GM23338 (cell line): ENCODE data around the gene CCDC82. TPM values are rescaled to one million over a fixed set of nuclear protein-coding genes. Genes with fewer than 3 reads are reported as not detected.

Source experiments
- ATAC-seq: fragments of 200-7000 bp; cut with Tn5 transposase; 3 replicates; pipeline ENCODE4 v1.9.1; 2020
- DNase-seq: peaks from one replicate; pipeline ENCODE4 v3.0.0-alpha.2; 2015; ENCODE audit warnings: low spot score
- H2AFZ ChIP-seq: fragments of 200-600 bp; sonication (generic); 2 replicates; pipeline ENCODE4 v1.8.0; 2016; ENCODE audit warnings: antibody characterized with exemption, mild to moderate bottlenecking, moderate library complexity
- H3F3A ChIP-seq: fragments of 200-600 bp; sonication (generic); replicated peaks from 2 replicates; pipeline ENCODE4 v1.8.0; 2017; ENCODE audit warnings: antibody characterized with exemption, mixed run types, low read depth
- H3K27ac ChIP-seq: fragments of 200-600 bp; sonication (generic); 2 replicates; pipeline ENCODE4 v1.6.1; 2016; ENCODE audit warnings: low read depth
- H3K27me3 ChIP-seq: fragments of 200-600 bp; sonication (generic); 2 replicates; pipeline ENCODE4 v1.8.0; 2016; ENCODE audit warnings: mild to moderate bottlenecking, mixed run types, moderate library complexity; ENCODE audit not compliant: insufficient read depth
- H3K36me3 ChIP-seq: fragments of 200-600 bp; sonication (generic); 2 replicates; pipeline ENCODE4 v1.8.0; 2016; ENCODE audit warnings: mild to moderate bottlenecking; ENCODE audit not compliant: insufficient read depth
- H3K4me1 ChIP-seq: fragments of 200-600 bp; sonication (generic); 2 replicates; pipeline ENCODE4 v1.8.0; 2016; ENCODE audit warnings: mild to moderate bottlenecking, moderate library complexity; ENCODE audit not compliant: insufficient read depth
- H3K4me2 ChIP-seq: fragments of 200-600 bp; sonication (generic); 2 replicates; pipeline ENCODE4 v1.7.1; 2017; ENCODE audit warnings: mixed run types
- H3K4me3 ChIP-seq: fragments of 200-600 bp; sonication (generic); 2 replicates; pipeline ENCODE4 v1.6.1; 2016; ENCODE audit warnings: mixed run types
- H3K79me2 ChIP-seq: fragments of 200-600 bp; sonication (generic); replicated peaks from 2 replicates; pipeline ENCODE4 v1.8.0; 2017; ENCODE audit warnings: mild to moderate bottlenecking; ENCODE audit not compliant: insufficient read depth
- H3K9me2 ChIP-seq: fragments of 200-600 bp; sonication (generic); 2 replicates; pipeline ENCODE4 v1.8.0; 2017; ENCODE audit not compliant: insufficient read depth
- H4K20me1 ChIP-seq: fragments of 200-600 bp; sonication (generic); replicated peaks from 2 replicates; pipeline ENCODE4 v1.8.0; 2017; ENCODE audit warnings: mild to moderate bottlenecking; ENCODE audit not compliant: insufficient read depth
- H3K27ac Mint-ChIP-seq: 2 replicates; pipeline ENCODE4 v1.8.0; 2020; ENCODE audit warnings: inconsistent platforms, mild to moderate bottlenecking, moderate library complexity, mixed read lengths
- H3K27me3 Mint-ChIP-seq: 3 replicates; pipeline ENCODE4 v1.8.0; 2022; ENCODE audit warnings: low read depth, mild to moderate bottlenecking, moderate library complexity, mixed read lengths, inconsistent platforms; ENCODE audit not compliant: insufficient read depth, poor library complexity
- H3K36me3 Mint-ChIP-seq: 3 replicates; pipeline ENCODE4 v1.8.0; 2021; ENCODE audit warnings: low read depth, mild to moderate bottlenecking, inconsistent platforms, moderate library complexity, mixed read lengths
- H3K4me1 Mint-ChIP-seq: 3 replicates; pipeline ENCODE4 v1.8.0; 2020; ENCODE audit warnings: mild to moderate bottlenecking, inconsistent platforms, mixed read lengths
- H3K4me3 Mint-ChIP-seq: 3 replicates; pipeline ENCODE4 v1.8.0; 2021; ENCODE audit warnings: moderate library complexity, mild to moderate bottlenecking, inconsistent platforms, mixed read lengths
- H3K9me3 Mint-ChIP-seq: 3 replicates; pipeline ENCODE4 v1.8.0; 2020; ENCODE audit warnings: moderate library complexity, mild to moderate bottlenecking, inconsistent platforms, mixed read lengths
- EZH2 ChIP-seq: fragments of 200-600 bp; sonication (generic); IDR thresholded peaks from one replicate; pipeline ENCODE4 v1.8.0; 2017; ENCODE audit warnings: antibody characterized with exemption, mild to moderate bottlenecking, low read depth; ENCODE audit not compliant: unreplicated experiment
- EZH2phosphoT487 ChIP-seq: fragments of 200-600 bp; sonication (generic); IDR thresholded peaks from one replicate; pipeline ENCODE4 v1.8.1; 2018; ENCODE audit warnings: antibody characterized with exemption; ENCODE audit not compliant: unreplicated experiment
- POLR2AphosphoS5 ChIP-seq: IDR thresholded peaks from 2 replicates; pipeline ENCODE4 v1.6.1; 2016; ENCODE audit warnings: antibody characterized with exemption, low read depth
- REST ChIP-seq: IDR thresholded peaks from one replicate; pipeline ENCODE4 v1.6.1; 2018; ENCODE audit warnings: antibody characterized with exemption; ENCODE audit not compliant: unreplicated experiment
- ZNF114 ChIP-seq: fragments of 250-450 bp; sonication (Bioruptor Pico); IDR thresholded peaks from 2 replicates; pipeline ENCODE4 v1.5.0; 2020; ENCODE audit warnings: mild to moderate bottlenecking, moderate library complexity
- ZNF462 ChIP-seq: fragments of 250-450 bp; sonication (Bioruptor Pico); IDR thresholded peaks from 2 replicates; pipeline ENCODE4 v1.5.0; 2020; ENCODE audit warnings: mild to moderate bottlenecking, moderate library complexity
- polyA plus RNA-seq: library from polyadenylated mRNA; unstranded; fragments of >200 nt; fragmentation: Nextera tagmentation; extraction: Ambion mirVana; gene quantifications from 2 replicates; pipeline ENCODE4 v1.2.1, GENCODE V29; 2016
- total RNA-seq: library from RNA; depleted of rRNA; stranded (reverse); fragments of >200 nt; shearing (Covaris generic); gene quantifications from 2 replicates; pipeline ENCODE4 v1.2.3, GENCODE V29; 2014

Gene CCDC82
- total and polyA plus RNA-seq, 2 experiments from 2014 or later, result 15.7 to 45.8 TPM

GRCh38 chr11:96400697-96401096, 11.0 kb upstream of the CCDC82 start (continued):
- no peak for TF ChIP-seq ZNF462
- no peak for TF ChIP-seq EZH2
- TF ChIP-seq EZH2phosphoT487, result no peak

GRCh38 chr11:96397863-96398262, 8.2 kb upstream of the CCDC82 start:
- no peaks in the 10 kb centered on the region for H3K27me3 ChIP-seq
- no peaks in the 10 kb centered on the region for H3K36me3 ChIP-seq
- H3K4me3 Mint-ChIP-seq, result no peak overlapping the region
- DNase-seq (no peak), ATAC-seq (no peak)
- no peaks in the 10 kb centered on the region for H3K36me3 Mint-ChIP-seq
- H4K20me1 ChIP-seq, result no peaks in the 10 kb centered on the region
- no peak overlapping the region for H3K4me2 ChIP-seq
- H3K4me1 ChIP-seq, result no peaks in the 10 kb centered on the region
- no peaks in the 10 kb centered on the region for H3F3A ChIP-seq
- no peak overlapping the region for H3K27ac Mint-ChIP-seq
- H3K9me3 Mint-ChIP-seq, result no peaks in the 10 kb centered on the region; the same call in 1 of the 3 replicates
- 0 out of 2 replicates have a peak overlapping the region, but pooled peaks have one; percentile 6 for H3K27ac ChIP-seq
- no peak overlapping the region for H3K4me3 ChIP-seq
- H3K4me1 Mint-ChIP-seq, result no peaks in the 10 kb centered on the region
- no peaks in the 10 kb centered on the region for H3K9me2 ChIP-seq
- H3K27me3 Mint-ChIP-seq, result no peaks in the 10 kb centered on the region
- H2AFZ ChIP-seq, result no peak overlapping the region
- H3K79me2 ChIP-seq, result no peaks in the 10 kb centered on the region
- no peak for TF ChIP-seq EZH2phosphoT487
- TF ChIP-seq EZH2, result no peak
- TF ChIP-seq POLR2AphosphoS5, result no peak
- no peak for TF ChIP-seq ZNF114
- no peak for TF ChIP-seq REST
- no peak for TF ChIP-seq ZNF462
